Caco-2 (cell line): ENCODE measurements around the gene TRIM15. TPM values are rescaled to one million over a fixed set of nuclear protein-coding genes. Genes with fewer than 3 reads are reported as not detected.

ENCODE experiments used
- BruUV-seq: library from RNA; stranded (reverse); fragments of 400-500 nt; replicated peaks from 2 replicates; lab custom pipeline; 2021; lab: Mats Ljungman, UMichigan
- CTCF ChIA-PET: fragments of 300-600 bp; sonication (Branson Sonifier 250); formaldehyde crosslinking; loops from one replicate; lab custom pipeline; 2022; ENCODE audit warnings: antibody characterized with exemption; lab: Charles Lee
- POLR2A ChIA-PET: fragments of 300-600 bp; sonication (Branson Sonifier 250); formaldehyde crosslinking; loops from one replicate; lab custom pipeline; 2022; ENCODE audit warnings: antibody characterized with exemption; lab: Charles Lee
- DNase-seq, 2 experiments: peaks; one replicate each; pipeline versions ENCODE4 v3.0.0 to v3.0.0-alpha.2; 2020 to 2022
- H3K27me3 ChIP-seq: replicated peaks from 2 replicates; pipeline ENCODE4 v1.6.0; 2011; ENCODE audit warnings: low read length; ENCODE audit not compliant: control insufficient read depth, insufficient read depth
- H3K36me3 ChIP-seq: 2 replicates; pipeline ENCODE4 v1.5.1; 2011; ENCODE audit warnings: low read length; ENCODE audit not compliant: control insufficient read depth, insufficient read depth
- H3K4me1 ChIP-seq: fragments of 250-450 bp; sonication (Bioruptor Pico); 2 replicates; pipeline ENCODE4 v1.5.1; 2020; ENCODE audit warnings: mild to moderate bottlenecking
- H3K4me3 ChIP-seq: 2 replicates; pipeline ENCODE4 v1.5.1; 2011; ENCODE audit warnings: low read depth, mild to moderate bottlenecking, control low read depth, low read length
- H3K9me3 ChIP-seq: fragments of 250-450 bp; sonication (Bioruptor Pico); 2 replicates; pipeline ENCODE4 v1.5.1; 2020; ENCODE audit warnings: mild to moderate bottlenecking, moderate library complexity
- H3K27ac Mint-ChIP-seq: one replicate; pipeline ENCODE4 v1.8.0; 2022; ENCODE audit warnings: mixed read lengths; ENCODE audit not compliant: unreplicated experiment
- H3K27me3 Mint-ChIP-seq: one replicate; pipeline ENCODE4 v1.8.0; 2022; ENCODE audit warnings: mixed read lengths; ENCODE audit not compliant: insufficient read depth, unreplicated experiment
- H3K36me3 Mint-ChIP-seq: one replicate; pipeline ENCODE4 v1.8.0; 2022; ENCODE audit warnings: mild to moderate bottlenecking, mixed read lengths; ENCODE audit not compliant: insufficient read depth, unreplicated experiment
- H3K4me1 Mint-ChIP-seq: one replicate; pipeline ENCODE4 v1.8.0; 2022; ENCODE audit warnings: low read depth, mixed read lengths; ENCODE audit not compliant: unreplicated experiment
- H3K4me3 Mint-ChIP-seq: one replicate; pipeline ENCODE4 v1.8.0; 2022; ENCODE audit warnings: mild to moderate bottlenecking, moderate library complexity, mixed read lengths; ENCODE audit not compliant: unreplicated experiment
- H3K9me3 Mint-ChIP-seq: one replicate; pipeline ENCODE4 v1.8.0; 2022; ENCODE audit warnings: mixed read lengths; ENCODE audit not compliant: unreplicated experiment
- intact Hi-C: fragments of 100-400 bp; cut with micrococcal nuclease; formaldehyde crosslinking; loops from one replicate; pipeline ENCODE4 v1.10.0; 2022; ENCODE audit not compliant: unreplicated experiment
- total RNA-seq: library from RNA; stranded (reverse); gene quantifications from 2 replicates; pipeline ENCODE4 v1.2.3, GENCODE V29; 2022
- TF ChIP-seq, protein P1 (sequence below), 2 experiments: fragments of 200-600 bp in 1 of 2; IDR thresholded peaks; 1 replicate in 1 of 2; 2 replicates in 1 of 2; pipeline versions ENCODE4 v1.5.1 to v1.8.0; 2011 to 2022; ENCODE audit warnings: antibody characterized with exemption in 1 of 2, control low read depth in 1 of 2, inconsistent platforms in 1 of 2, low read depth in 1 of 2, low read length in 1 of 2, mild to moderate bottlenecking in 1 of 2, moderate library complexity in 1 of 2; ENCODE audit not compliant: insufficient read depth in 1 of 2, severe bottlenecking in 1 of 2, unreplicated experiment in 1 of 2

Gene TRIM15
- total RNA-seq, 1 experiment from 2014 or later = 6.9 TPM

- ChIA-PET POLR2A (interaction anchor here (0.5 to 1.8 kb wide), 9 partner anchors 9 to 692 kb away, joined by 3 to 10 read pairs (median 5); partner anchors contain the start of gene TRIM39), CTCF (interaction anchor here (1.2 to 1.4 kb wide), 3 partner anchors 82 to 198 kb away, joined by 3 to 9 read pairs (median 4); no protein-coding TSS in a partner anchor)
- Mint-ChIP-seq H3K36me3 (peaks cover 36% of the 10 kb centered on the region), H3K4me1 (peaks cover 26% of the 10 kb centered on the region), H3K27me3 (no peaks in the 10 kb centered on the region), H3K4me3 (peak within 1 kb of the TSS; percentile 93), H3K27ac (peak within 1 kb of the TSS; percentile 97), H3K9me3 (no peaks in the 10 kb centered on the region)
- no TSS peak for BruUV-seq
- DNase-seq = peak; percentile 98
- no peaks in the 10 kb centered on the region for H3K9me3 ChIP-seq
- intact Hi-C loops = loop anchor here (5.0 kb wide), 2 partner anchors 114 to 504 kb away; partner anchors contain the start of genes MDC1 and TRIM39
- no peaks in the 10 kb centered on the region for H3K27me3 ChIP-seq
- H3K36me3 ChIP-seq = no peaks in the 10 kb centered on the region
- H3K4me3 ChIP-seq = peak within 1 kb of the TSS; percentile 90
- H3K4me1 ChIP-seq = peaks cover 29% of the 10 kb centered on the region
- TF ChIP-seq, protein P1, sequence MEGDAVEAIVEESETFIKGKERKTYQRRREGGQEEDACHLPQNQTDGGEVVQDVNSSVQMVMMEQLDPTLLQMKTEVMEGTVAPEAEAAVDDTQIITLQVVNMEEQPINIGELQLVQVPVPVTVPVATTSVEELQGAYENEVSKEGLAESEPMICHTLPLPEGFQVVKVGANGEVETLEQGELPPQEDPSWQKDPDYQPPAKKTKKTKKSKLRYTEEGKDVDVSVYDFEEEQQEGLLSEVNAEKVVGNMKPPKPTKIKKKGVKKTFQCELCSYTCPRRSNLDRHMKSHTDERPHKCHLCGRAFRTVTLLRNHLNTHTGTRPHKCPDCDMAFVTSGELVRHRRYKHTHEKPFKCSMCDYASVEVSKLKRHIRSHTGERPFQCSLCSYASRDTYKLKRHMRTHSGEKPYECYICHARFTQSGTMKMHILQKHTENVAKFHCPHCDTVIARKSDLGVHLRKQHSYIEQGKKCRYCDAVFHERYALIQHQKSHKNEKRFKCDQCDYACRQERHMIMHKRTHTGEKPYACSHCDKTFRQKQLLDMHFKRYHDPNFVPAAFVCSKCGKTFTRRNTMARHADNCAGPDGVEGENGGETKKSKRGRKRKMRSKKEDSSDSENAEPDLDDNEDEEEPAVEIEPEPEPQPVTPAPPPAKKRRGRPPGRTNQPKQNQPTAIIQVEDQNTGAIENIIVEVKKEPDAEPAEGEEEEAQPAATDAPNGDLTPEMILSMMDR (IDR thresholded peaks at IDR 0.05; ENCODE audit: insufficient read depth in 1 of 2, low read depth in 1 of 2, low read length in 1 of 2, severe bottlenecking in 1 of 2, unreplicated experiment in 1 of 2) = no peak
Observed at GRCh38 chr6:30212865-30213666, 49.7 kb downstream of the TRIM15 start, which contains the start of gene TRIM26. TSS of gene TRIM26 (minus strand) at chr6:30213406. CDS start at chr6:30199103, 14,303 bp downstream.

- DNase-seq = no peak
- Histone ChIP-seq H3K4me3 (peak overlapping the region; percentile 90), H3K36me3 (no peaks in the 10 kb centered on the region), H3K27me3 (no peaks in the 10 kb centered on the region), H3K4me1 (peaks cover 25% of the 10 kb centered on the region), H3K9me3 (no peaks in the 10 kb centered on the region)
- TF ChIP-seq, protein P1 (IDR thresholded peaks at IDR 0.05; ENCODE audit: insufficient read depth in 1 of 2, low read depth in 1 of 2, low read length in 1 of 2, severe bottlenecking in 1 of 2, unreplicated experiment in 1 of 2) = no peak
- Mint-ChIP-seq H3K27me3 (no peaks in the 10 kb centered on the region), H3K9me3 (no peaks in the 10 kb centered on the region), H3K36me3 (peaks cover 36% of the 10 kb centered on the region), H3K27ac (peak overlapping the region; percentile 97), H3K4me1 (peaks cover 26% of the 10 kb centered on the region), H3K4me3 (peak overlapping the region; percentile 93)
- intact Hi-C loops = loop anchor here (5.0 kb wide), 2 partner anchors 114 to 504 kb away; partner anchors contain the start of genes MDC1 and TRIM39
- POLR2A ChIA-PET = interaction anchor here (1.2 to 1.8 kb wide), 4 partner anchors 10 to 112 kb away, joined by 3 to 8 read pairs (median 6); no protein-coding TSS in a partner anchor
- TSS peak; percentile 89 for BruUV-seq
- CTCF ChIA-PET = interaction anchor here (0.6 to 1.4 kb wide), 4 partner anchors 83 to 197 kb away, joined by 3 to 9 read pairs (median 4); no protein-coding TSS in a partner anchor
Observed at GRCh38 chr6:30213667-30213956, 50.3 kb downstream of the TRIM15 start.

GRCh38 chr6:30213957-30214656 is 50.8 kb downstream of the TRIM15 start:
- DNase-seq = peak; percentile 69 to 77
- CTCF ChIA-PET = interaction anchor here (0.6 to 1.3 kb wide), 3 partner anchors 83 to 197 kb away, joined by 3 to 4 read pairs (median 3); no protein-coding TSS in a partner anchor
- Histone ChIP-seq H3K4me1 (peaks cover 20% of the 10 kb centered on the region), H3K36me3 (no peaks in the 10 kb centered on the region), H3K27me3 (no peaks in the 10 kb centered on the region), H3K4me3 (peak overlapping the region; percentile 90), H3K9me3 (no peaks in the 10 kb centered on the region)
- no TSS peak for BruUV-seq
- TF ChIP-seq, protein P1 (IDR thresholded peaks at IDR 0.05; ENCODE audit: insufficient read depth in 1 of 2, low read depth in 1 of 2, low read length in 1 of 2, severe bottlenecking in 1 of 2, unreplicated experiment in 1 of 2) = no peak
- Mint-ChIP-seq H3K36me3 (peaks cover 32% of the 10 kb centered on the region), H3K27ac (peak overlapping the region; percentile 97), H3K27me3 (no peaks in the 10 kb centered on the region), H3K9me3 (no peaks in the 10 kb centered on the region), H3K4me1 (peaks cover 21% of the 10 kb centered on the region), H3K4me3 (peak overlapping the region; percentile 93)
- intact Hi-C loops = loop anchor here (5.0 kb wide), 2 partner anchors 113 to 503 kb away; partner anchors contain the start of genes MDC1 and TRIM39
- POLR2A ChIA-PET = interaction anchor here (0.5 to 1.8 kb wide), 5 partner anchors 10 to 989 kb away, joined by 3 to 8 read pairs (median 5); no protein-coding TSS in a partner anchor
